Naive thymus-derived CD4-positive, alpha-beta T cell (primary cell): ENCODE data around the gene ITGB5. TPM values are rescaled to one million over a fixed set of nuclear protein-coding genes. Genes with fewer than 3 reads are reported as not detected.

Experiments used
- ATAC-seq: fragments of 150-1000 bp; cut with Tn5 transposase; 2 replicates; pipeline ENCODE4 v1.10.0; 2021; ENCODE audit warnings: mild to moderate bottlenecking, moderate library complexity
- CTCF ChIA-PET: fragments of 350-600 bp; sonication (Branson Sonifier 250); formaldehyde crosslinking; loops from one replicate; lab custom pipeline; 2021; ENCODE audit warnings: antibody characterized with exemption; lab: Charles Lee
- POLR2A ChIA-PET: fragments of 350-600 bp; sonication (Branson Sonifier 250); formaldehyde crosslinking; loops from one replicate; lab custom pipeline; 2021; ENCODE audit warnings: antibody characterized with exemption, inconsistent platforms; lab: Charles Lee
- DNase-seq, 9 donors: peaks; one replicate each; pipeline versions ENCODE4 v3.0.0 to v3.0.0-alpha.2; 2020 to 2022; ENCODE audit warnings: mixed read lengths in 1 of 9
- H3K27ac ChIP-seq: one replicate; pipeline ENCODE4 v1.7.0; 2013; ENCODE audit warnings: mild to moderate bottlenecking, low read depth, low read length, moderate library complexity
- H3K27me3 ChIP-seq, 2 donors: one replicate each; pipeline ENCODE4 v1.7.0; 2013; ENCODE audit warnings: low read length in 2 of 2, mild to moderate bottlenecking in 2 of 2, moderate library complexity in 2 of 2; ENCODE audit not compliant: control insufficient read depth in 2 of 2, insufficient read depth in 2 of 2
- H3K36me3 ChIP-seq, 3 experiments: 1 replicate in 2 of 3; 2 replicates in 1 of 3; pipeline ENCODE4 v1.7.0; 2013; ENCODE audit warnings: low read length in 3 of 3, mild to moderate bottlenecking in 3 of 3, moderate library complexity in 1 of 3; ENCODE audit not compliant: insufficient read depth in 3 of 3, control insufficient read depth in 2 of 3
- H3K4me1 ChIP-seq, 2 donors: one replicate each; pipeline ENCODE4 v1.7.0; 2013; ENCODE audit warnings: low read length in 2 of 2, mild to moderate bottlenecking in 2 of 2, moderate library complexity in 1 of 2; ENCODE audit not compliant: control insufficient read depth in 2 of 2, insufficient read depth in 2 of 2
- H3K4me3 ChIP-seq: 2 replicates; pipeline ENCODE4 v1.7.0; 2013; ENCODE audit warnings: mild to moderate bottlenecking, low read length
- H3K9me3 ChIP-seq, 3 experiments: 1 replicate in 2 of 3; 2 replicates in 1 of 3; pipeline ENCODE4 v1.7.0; 2013; ENCODE audit warnings: low read length in 3 of 3; ENCODE audit not compliant: control insufficient read depth in 2 of 3
- H3K27ac Mint-ChIP-seq, 9 donors: one replicate each; pipeline ENCODE4 v1.8.0; 2020 to 2022; ENCODE audit warnings: mixed read lengths in 9 of 9, mild to moderate bottlenecking in 8 of 9, moderate library complexity in 5 of 9, inconsistent platforms in 2 of 9
- H3K27me3 Mint-ChIP-seq, 5 donors: one replicate each; pipeline ENCODE4 v1.8.0; 2021 to 2022; ENCODE audit warnings: mixed read lengths in 5 of 5, mild to moderate bottlenecking in 1 of 5
- H3K36me3 Mint-ChIP-seq, 5 donors: one replicate each; pipeline ENCODE4 v1.8.0; 2020 to 2022; ENCODE audit warnings: mixed read lengths in 5 of 5, mild to moderate bottlenecking in 3 of 5, inconsistent platforms in 1 of 5
- H3K4me1 Mint-ChIP-seq, 7 donors: one replicate each; pipeline ENCODE4 v1.8.0; 2020 to 2022; ENCODE audit warnings: mixed read lengths in 7 of 7, mild to moderate bottlenecking in 3 of 7, inconsistent platforms in 1 of 7
- H3K4me3 Mint-ChIP-seq, 10 donors: one replicate each; pipeline ENCODE4 v1.8.0; 2020 to 2022; ENCODE audit warnings: mild to moderate bottlenecking in 10 of 10, mixed read lengths in 10 of 10, moderate library complexity in 6 of 10, inconsistent platforms in 2 of 10
- H3K9me3 Mint-ChIP-seq, 11 donors: one replicate each; pipeline ENCODE4 v1.8.0; 2020 to 2022; ENCODE audit warnings: mixed read lengths in 11 of 11, mild to moderate bottlenecking in 4 of 11, inconsistent platforms in 1 of 11, moderate library complexity in 1 of 11
- intact Hi-C, 2 donors: fragments of 100-400 bp; cut with micrococcal nuclease; formaldehyde crosslinking; loops; one replicate each; pipeline ENCODE4 v1.15.1; 2023
- polyA plus RNA-seq, 2 donors: library from polyadenylated mRNA; unstranded; fragments of 300-500 nt; fragmentation: Illumina TruSeq; gene quantifications; one replicate each; pipeline ENCODE4 v1.2.3, GENCODE V29; 2021
- total RNA-seq, 6 experiments: library from RNA in 5 of 6; stranded (reverse) in 5 of 6; gene quantifications; 1 replicate in 5 of 6; 2 replicates in 1 of 6; pipeline ENCODE4 v1.2.3 and lab custom pipeline; 2021 to 2026

Gene ITGB5
- total and polyA plus RNA-seq, 7 experiments from 2014 or later: 0.29 to 3.5 (median 2.1) TPM; not detected in 2

DNA sequence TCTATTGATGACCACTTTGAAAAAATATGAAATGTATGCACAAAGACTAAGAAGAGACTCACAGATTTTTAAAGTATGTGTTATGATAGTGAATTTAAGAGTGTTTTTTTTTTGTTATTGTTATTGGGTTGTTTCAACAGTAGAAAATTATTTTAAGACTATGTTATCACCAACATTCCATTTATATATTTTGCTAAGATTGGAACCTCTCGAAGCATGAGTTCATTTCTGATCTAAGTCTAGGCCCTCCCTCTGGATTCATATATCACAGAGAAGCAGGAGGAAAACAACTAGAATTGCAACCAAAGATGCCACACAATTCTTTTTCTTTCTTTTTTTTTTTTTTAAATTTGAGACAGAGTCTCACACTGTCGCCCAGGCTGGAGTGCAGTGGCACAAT lies 46.8 kb downstream of the ITGB5 start:
- DNase-seq: no peak
- ChIA-PET CTCF (no interaction called here), POLR2A (no interaction called here)
- H3K9me3 Mint-ChIP-seq: no peaks in the 10 kb centered on the region
- no peaks in the 10 kb centered on the region for H3K9me3 ChIP-seq
- no peak overlapping the region for H3K4me3 Mint-ChIP-seq
- H3K27me3 Mint-ChIP-seq: peaks cover 5 to 41% (median 12%) of the 10 kb centered on the region in 5 donors
- no peak overlapping the region for H3K4me3 ChIP-seq
- intact Hi-C loops: no loop called here
- H3K27me3 ChIP-seq: no peaks in the 10 kb centered on the region
- H3K27ac Mint-ChIP-seq: no peak overlapping the region
- no peaks in the 10 kb centered on the region for H3K36me3 ChIP-seq
- ATAC-seq: no peak
- H3K27ac ChIP-seq: no peak overlapping the region
- H3K36me3 Mint-ChIP-seq: peaks cover 0 to 5% (median 0%) of the 10 kb centered on the region in 5 donors
- peaks cover 4 to 5% of the 10 kb centered on the region in 2 donors for H3K4me1 ChIP-seq
- H3K4me1 Mint-ChIP-seq: peaks cover 4 to 6% (median 5%) of the 10 kb centered on the region in 7 donors

DNA sequence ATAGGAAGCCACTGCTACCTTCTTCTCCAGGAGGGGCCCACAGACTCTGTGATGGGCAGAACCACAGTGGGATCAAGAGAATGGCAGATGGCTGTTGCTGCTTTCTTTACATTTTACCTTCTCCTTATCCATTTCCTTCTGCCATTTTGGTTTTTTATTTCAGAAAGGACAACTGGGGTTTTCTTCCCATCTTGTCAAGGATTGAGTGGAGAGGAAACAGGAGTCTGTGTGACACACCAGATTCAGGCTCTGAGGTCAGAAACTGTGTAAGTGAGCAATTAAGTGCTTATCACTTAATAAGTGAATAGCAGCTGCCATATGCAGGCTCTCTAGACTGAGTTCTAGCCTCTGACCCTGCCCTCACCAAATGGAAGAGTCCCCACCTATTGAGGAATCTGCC lies 47.3 kb downstream of the ITGB5 start:
- ChIA-PET CTCF (no interaction called here), POLR2A (interaction anchor here (0.5 kb wide), 1 partner anchor 45 kb away, joined by 4 read pairs; no protein-coding TSS in a partner anchor)
- ATAC-seq (no peak), DNase-seq (no peak)
- Mint-ChIP-seq H3K36me3 (peaks cover 0 to 5% (median 0%) of the 10 kb centered on the region in 5 donors), H3K27ac (no peak overlapping the region), H3K4me1 (peaks cover 8 to 11% (median 9%) of the 10 kb centered on the region in 7 donors), H3K4me3 (no peak overlapping the region), H3K27me3 (peaks cover 5 to 45% (median 12%) of the 10 kb centered on the region in 5 donors), H3K9me3 (no peaks in the 10 kb centered on the region)
- H3K36me3 ChIP-seq: no peaks in the 10 kb centered on the region
- no peaks in the 10 kb centered on the region for H3K27me3 ChIP-seq
- intact Hi-C loops: loop anchor here in 1 of 2 donors (5.0 kb wide), 3 partner anchors 47 to 302 kb away; partner anchors contain the start of genes HEG1 and ITGB5
- H3K27ac ChIP-seq: no peak overlapping the region
- peaks cover 6 to 7% of the 10 kb centered on the region in 2 donors for H3K4me1 ChIP-seq
- H3K9me3 ChIP-seq: no peaks in the 10 kb centered on the region
- H3K4me3 ChIP-seq: no peak overlapping the region

DNA sequence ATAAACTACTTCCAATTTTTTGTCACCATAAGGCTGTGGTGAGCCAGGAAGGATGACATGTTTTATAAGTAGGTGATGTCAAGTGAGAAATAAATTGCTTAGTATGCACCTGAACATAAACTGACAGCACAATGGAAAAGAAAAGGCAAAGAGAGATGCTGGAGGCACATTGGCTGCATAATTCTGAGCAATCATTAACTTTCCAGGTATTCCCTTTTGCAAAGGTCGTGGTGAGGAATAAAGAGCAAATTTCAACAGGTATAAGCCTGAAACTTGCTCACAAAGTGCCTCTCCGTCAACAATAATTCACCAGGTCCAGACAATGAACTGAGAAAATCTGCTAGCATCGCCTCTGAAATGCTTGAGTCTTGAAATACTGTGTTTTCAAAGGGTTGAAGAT lies 48.2 kb downstream of the ITGB5 start:
- POLR2A ChIA-PET: no interaction called here
- Histone ChIP-seq H3K27ac (no peak overlapping the region), H3K4me1 (peaks cover 6 to 9% of the 10 kb centered on the region in 2 donors), H3K9me3 (no peaks in the 10 kb centered on the region), H3K27me3 (no peaks in the 10 kb centered on the region), H3K36me3 (no peaks in the 10 kb centered on the region), H3K4me3 (no peak overlapping the region)
- Mint-ChIP-seq H3K27ac (no peak overlapping the region), H3K9me3 (no peaks in the 10 kb centered on the region), H3K27me3 (peaks cover 5 to 50% (median 12%) of the 10 kb centered on the region in 5 donors), H3K4me1 (peaks cover 13 to 17% (median 15%) of the 10 kb centered on the region in 7 donors), H3K4me3 (no peak overlapping the region), H3K36me3 (peaks cover 0 to 5% (median 0%) of the 10 kb centered on the region in 5 donors)
- intact Hi-C loops: loop anchor here in 1 of 2 donors (5.0 kb wide), 3 partner anchors 48 to 303 kb away; partner anchors contain the start of genes HEG1 and ITGB5
- CTCF ChIA-PET: no interaction called here
- ATAC-seq (no peak), DNase-seq (no peak)

- H3K27ac ChIP-seq: no peak overlapping the region
- H3K27ac Mint-ChIP-seq: peak overlapping the region in 1 of 9 donors; percentile 41
- H3K36me3 Mint-ChIP-seq: peaks cover 0 to 5% (median 0%) of the 10 kb centered on the region in 5 donors
- intact Hi-C loops: loop anchor here in 1 of 2 donors (5.0 kb wide), 3 partner anchors 50 to 305 kb away; partner anchors contain the start of genes HEG1 and ITGB5
- H3K4me1 Mint-ChIP-seq: peaks cover 13 to 21% (median 17%) of the 10 kb centered on the region in 7 donors
- H3K4me1 ChIP-seq: peaks cover 6 to 9% of the 10 kb centered on the region in 2 donors
- ChIA-PET POLR2A (no interaction called here), CTCF (no interaction called here)
- H3K9me3 Mint-ChIP-seq: no peaks in the 10 kb centered on the region
- no peaks in the 10 kb centered on the region for H3K27me3 ChIP-seq
- no peaks in the 10 kb centered on the region for H3K36me3 ChIP-seq
- no peak for ATAC-seq
- no peak overlapping the region for H3K4me3 ChIP-seq
- H3K4me3 Mint-ChIP-seq: no peak overlapping the region
- no peak for DNase-seq
- peaks cover 5 to 52% (median 12%) of the 10 kb centered on the region in 5 donors for H3K27me3 Mint-ChIP-seq
- no peaks in the 10 kb centered on the region for H3K9me3 ChIP-seq
These were observed 49.4 kb downstream of the ITGB5 start for GRCh38 chr3:124837730-124838186.

DNA sequence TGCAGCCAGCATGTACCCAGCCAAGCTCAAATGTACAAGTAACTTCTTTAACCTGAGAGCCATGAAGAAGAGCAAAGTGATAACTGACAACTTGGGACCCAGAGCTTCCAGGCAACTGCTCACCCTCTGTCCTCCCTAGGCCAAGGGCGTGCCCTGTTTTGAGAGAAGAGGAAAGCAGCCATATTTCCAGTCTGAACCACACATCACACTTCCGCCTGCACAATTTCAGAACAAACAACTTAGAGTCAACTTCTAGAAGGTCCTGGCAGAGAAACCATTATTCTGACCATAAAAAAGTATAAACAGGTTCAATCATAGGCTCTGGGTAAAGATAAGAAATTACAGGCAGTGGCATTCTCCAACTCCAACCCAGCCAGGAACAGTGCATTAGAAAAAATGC lies 50.1 kb downstream of the ITGB5 start:
- Mint-ChIP-seq H3K4me3 (no peak overlapping the region), H3K4me1 (peaks cover 13 to 21% (median 17%) of the 10 kb centered on the region in 7 donors), H3K27ac (peak overlapping the region in 2 of 9 donors; percentile 6 to 41), H3K36me3 (peaks cover 0 to 5% (median 0%) of the 10 kb centered on the region in 5 donors), H3K9me3 (no peaks in the 10 kb centered on the region), H3K27me3 (peaks cover 5 to 55% (median 12%) of the 10 kb centered on the region in 5 donors)
- no peak overlapping the region for H3K4me3 ChIP-seq
- peaks cover 6 to 9% of the 10 kb centered on the region in 2 donors for H3K4me1 ChIP-seq
- no peak for DNase-seq
- intact Hi-C loops: loop anchor here in 1 of 2 donors (5.0 kb wide), 3 partner anchors 50 to 305 kb away; partner anchors contain the start of genes HEG1 and ITGB5
- no peaks in the 10 kb centered on the region for H3K9me3 ChIP-seq
- POLR2A ChIA-PET: no interaction called here
- H3K36me3 ChIP-seq: no peaks in the 10 kb centered on the region
- CTCF ChIA-PET: no interaction called here
- no peak for ATAC-seq
- no peak overlapping the region for H3K27ac ChIP-seq
- H3K27me3 ChIP-seq: no peaks in the 10 kb centered on the region

DNA sequence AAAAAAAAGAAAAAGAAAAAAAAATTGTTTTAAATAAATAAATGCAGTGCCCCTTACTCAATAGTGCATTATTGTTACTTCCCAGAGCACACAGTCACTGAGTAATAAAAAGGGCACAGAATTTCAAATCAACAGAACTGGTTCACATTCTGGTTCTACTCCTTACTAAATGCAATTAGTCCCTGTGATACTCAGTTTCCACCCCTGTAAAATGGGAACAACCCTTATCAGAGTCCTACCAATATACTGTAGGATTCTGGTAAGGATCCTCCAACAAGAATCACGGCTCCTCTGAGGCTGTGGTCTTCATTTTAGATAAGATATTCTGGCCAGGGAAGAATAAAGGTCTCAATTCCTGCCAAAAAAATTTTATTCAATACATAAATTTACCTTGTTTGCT lies 50.7 kb downstream of the ITGB5 start:
- H3K4me3 ChIP-seq: no peak overlapping the region
- no peaks in the 10 kb centered on the region for H3K27me3 ChIP-seq
- H3K27me3 Mint-ChIP-seq: peaks cover 5 to 57% (median 12%) of the 10 kb centered on the region in 5 donors
- no peak overlapping the region for H3K4me3 Mint-ChIP-seq
- H3K9me3 ChIP-seq: no peaks in the 10 kb centered on the region
- intact Hi-C loops: loop anchor here in 1 of 2 donors (5.0 kb wide), 3 partner anchors 51 to 306 kb away; partner anchors contain the start of genes HEG1 and ITGB5
- ATAC-seq (no peak), DNase-seq (no peak)
- peaks cover 0 to 4% (median 0%) of the 10 kb centered on the region in 5 donors for H3K36me3 Mint-ChIP-seq
- peak overlapping the region in 2 of 9 donors; percentile 6 to 41 for H3K27ac Mint-ChIP-seq
- H3K4me1 ChIP-seq: peaks cover 6 to 9% of the 10 kb centered on the region in 2 donors
- no peaks in the 10 kb centered on the region for H3K36me3 ChIP-seq
- ChIA-PET POLR2A (no interaction called here), CTCF (no interaction called here)
- H3K27ac ChIP-seq: no peak overlapping the region
- H3K4me1 Mint-ChIP-seq: peaks cover 13 to 21% (median 17%) of the 10 kb centered on the region in 7 donors
- H3K9me3 Mint-ChIP-seq: no peaks in the 10 kb centered on the region
